HCT116 (cell line): ENCODE measurements around the gene CERS5. TPM values are rescaled to one million over a fixed set of nuclear protein-coding genes. Genes with fewer than 3 reads are reported as not detected.

Source experiments
- ATAC-seq: fragments of 200-7000 bp; cut with Tn5 transposase; 2 replicates; pipeline ENCODE4 v1.9.1; 2020; ENCODE audit warnings: mild to moderate bottlenecking, moderate library complexity
- BruUV-seq: library from RNA; stranded (reverse); fragments of 400-500 nt; replicated peaks from 2 replicates; lab custom pipeline; 2021; lab: Mats Ljungman, UMichigan
- CTCF ChIA-PET: fragments of 300-600 bp; sonication (Branson Sonifier 250); formaldehyde crosslinking; loops from one replicate; lab custom pipeline; 2021; ENCODE audit warnings: antibody characterized with exemption; lab: Charles Lee
- POLR2A ChIA-PET: fragments of 300-600, 350-600 bp; sonication (Branson Sonifier 250); formaldehyde crosslinking; loops from one replicate; lab custom pipeline; 2021; ENCODE audit warnings: antibody characterized with exemption; lab: Charles Lee
- RAD21 ChIA-PET, 2 experiments: fragments of 300-600 bp; sonication (Branson Sonifier 250); formaldehyde crosslinking; loops; one replicate each; lab custom pipeline; 2023; ENCODE audit warnings: low total read pairs in 2 of 2; ENCODE audit not compliant: uncharacterized antibody in 2 of 2, unreplicated experiment in 2 of 2, low non-redundant PET in 1 of 2; lab: Charles Lee
- DNase-seq: peaks from one replicate; pipeline ENCODE4 v3.0.0-alpha.2; 2010; ENCODE audit warnings: low read depth, low spot score
- H2AFZ ChIP-seq: fragments of 200-600 bp; shearing (Covaris generic), sonication (generic); 2 replicates; pipeline ENCODE4 v1.6.1; 2017; ENCODE audit warnings: low read depth, mixed run types, mixed read lengths, antibody characterized with exemption, low read length; ENCODE audit not compliant: poor library complexity, severe bottlenecking
- H3K27ac ChIP-seq: 2 replicates; pipeline ENCODE4 v1.5.1; 2012; ENCODE audit warnings: low read depth, low read length
- H3K27me3 ChIP-seq: fragments of 200-600 bp; sonication (generic); 2 replicates; pipeline ENCODE4 v1.6.1; 2016; ENCODE audit warnings: mixed run types, low read length, mixed read lengths; ENCODE audit not compliant: insufficient read depth
- H3K36me3 ChIP-seq, 2 experiments: fragments of 200-500 bp in 1 of 2; fragments of 200-600 bp in 1 of 2; sonication (Bioruptor generic) in 1 of 2; sonication (generic) in 1 of 2; 2 replicates each; pipeline versions ENCODE4 v1.5.1 to v1.6.1; 2014 to 2016; ENCODE audit warnings: low read length in 2 of 2, inconsistent platforms in 1 of 2, mixed read lengths in 1 of 2, mixed run types in 1 of 2; ENCODE audit not compliant: insufficient read depth in 2 of 2, control insufficient read depth in 1 of 2
- H3K4me1 ChIP-seq, 2 experiments: fragments of 200-600 bp in 1 of 2; sonication (generic) in 1 of 2; 2 replicates each; pipeline versions ENCODE4 v1.5.1 to v1.6.1; 2012 to 2017; ENCODE audit warnings: low read length in 2 of 2, inconsistent platforms in 1 of 2, mild to moderate bottlenecking in 1 of 2, mixed read lengths in 1 of 2, mixed run types in 1 of 2, moderate library complexity in 1 of 2; ENCODE audit not compliant: insufficient read depth in 2 of 2, control insufficient read depth in 1 of 2
- H3K4me2 ChIP-seq: fragments of 200-600 bp; sonication (generic); 2 replicates; pipeline ENCODE4 v1.6.1; 2017; ENCODE audit warnings: mixed run types, low read length, mixed read lengths
- H3K4me3 ChIP-seq, 2 experiments: fragments of 200-600 bp in 1 of 2; sonication (generic) in 1 of 2; replicated peaks in 1 of 2; 2 replicates each; pipeline ENCODE4 v1.5.1; 2011 to 2016; ENCODE audit warnings: low read length in 2 of 2, control low read depth in 1 of 2, low read depth in 1 of 2, mild to moderate bottlenecking in 1 of 2, mixed read lengths in 1 of 2, mixed run types in 1 of 2
- H3K79me2 ChIP-seq: fragments of 200-600 bp; sonication (generic); 2 replicates; pipeline ENCODE4 v1.6.1; 2017; ENCODE audit warnings: mild to moderate bottlenecking, mixed run types, low read length, moderate library complexity, mixed read lengths; ENCODE audit not compliant: insufficient read depth
- H3K9ac ChIP-seq: fragments of 200-600 bp; sonication (generic); 2 replicates; pipeline ENCODE4 v1.6.1; 2016; ENCODE audit warnings: low read length, mixed read lengths
- H3K9me2 ChIP-seq: fragments of 200-600 bp; sonication (generic), shearing (Covaris generic); 2 replicates; pipeline ENCODE4 v1.6.1; 2017; ENCODE audit warnings: mixed run types, mild to moderate bottlenecking, moderate library complexity; ENCODE audit not compliant: insufficient read depth
- H3K9me3 ChIP-seq, 2 experiments: fragments of 200-500 bp in 1 of 2; fragments of 200-600 bp in 1 of 2; sonication (Bioruptor generic) in 1 of 2; sonication (generic) in 1 of 2; 2 replicates each; pipeline ENCODE4 v1.6.1; 2014 to 2017; ENCODE audit warnings: low read length in 2 of 2, mixed read lengths in 2 of 2, inconsistent platforms in 1 of 2, low read depth in 1 of 2, mild to moderate bottlenecking in 1 of 2, mixed run types in 1 of 2, moderate library complexity in 1 of 2; ENCODE audit not compliant: control insufficient read depth in 1 of 2, insufficient read depth in 1 of 2
- H4K20me1 ChIP-seq: fragments of 200-600 bp; sonication (generic), shearing (Covaris generic); 2 replicates; pipeline ENCODE4 v1.6.1; 2017; ENCODE audit warnings: mixed run types, mild to moderate bottlenecking, moderate library complexity; ENCODE audit not compliant: insufficient read depth
- CEBPB ChIP-seq: IDR thresholded peaks from 2 replicates; pipeline ENCODE4 v1.6.1; 2012; ENCODE audit warnings: low read depth
- ELF1 ChIP-seq: IDR thresholded peaks from 2 replicates; pipeline ENCODE4 v1.6.1; 2012; ENCODE audit warnings: low read depth, borderline replicate concordance
- EZH2 ChIP-seq: fragments of 200-600 bp; sonication (generic); IDR thresholded peaks from 2 replicates; pipeline ENCODE4 v1.6.1; 2017; ENCODE audit warnings: antibody characterized with exemption, mixed run types
- EZH2phosphoT487 ChIP-seq: fragments of 200-600 bp; IDR thresholded peaks from 2 replicates; pipeline ENCODE4 v1.6.1; 2018; ENCODE audit warnings: antibody characterized with exemption, borderline replicate concordance
- FOSL1 ChIP-seq: IDR thresholded peaks from 2 replicates; pipeline ENCODE4 v1.6.1; 2012; ENCODE audit warnings: low read depth
- JUND ChIP-seq: IDR thresholded peaks from 2 replicates; pipeline ENCODE4 v1.6.1; 2012
- POLR2A ChIP-seq: IDR thresholded peaks from 2 replicates; pipeline ENCODE4 v1.7.0; 2011; ENCODE audit warnings: borderline replicate concordance; ENCODE audit not compliant: insufficient read depth, insufficient read length; ENCODE audit errors: extremely low read depth
- POLR2AphosphoS5 ChIP-seq: IDR thresholded peaks from 2 replicates; pipeline ENCODE4 v1.6.1; 2011; ENCODE audit warnings: mild to moderate bottlenecking, low read depth, low read length, moderate library complexity
- RAD21 ChIP-seq: IDR thresholded peaks from 2 replicates; pipeline ENCODE4 v1.6.1; 2012; ENCODE audit warnings: low read depth, mild to moderate bottlenecking
- SIN3A ChIP-seq: IDR thresholded peaks from 2 replicates; pipeline ENCODE4 v1.6.1; 2012; ENCODE audit warnings: low read depth
- SP1 ChIP-seq: IDR thresholded peaks from 2 replicates; pipeline ENCODE4 v1.6.1; 2012; ENCODE audit warnings: low read depth
- SRF ChIP-seq: IDR thresholded peaks from 2 replicates; pipeline ENCODE4 v1.6.1; 2012; ENCODE audit warnings: low read depth
- YY1 ChIP-seq: IDR thresholded peaks from 2 replicates; pipeline ENCODE4 v1.6.1; 2011; ENCODE audit warnings: low read length, low read depth, moderate library complexity, mild to moderate bottlenecking; ENCODE audit not compliant: insufficient replicate concordance; ENCODE audit errors: extremely low read depth
- ZFX ChIP-seq: fragments of 450-650 bp; IDR thresholded peaks from 2 replicates; pipeline ENCODE4 v1.6.1; 2017
- ZNF274 ChIP-seq: fragments of 200-500 bp; sonication (Bioruptor generic); IDR thresholded peaks from 2 replicates; pipeline ENCODE4 v1.6.1; 2014; ENCODE audit warnings: mild to moderate bottlenecking, low read depth, low read length, inconsistent platforms
- intact Hi-C: fragments of 100-400 bp; cut with micrococcal nuclease; formaldehyde crosslinking; loops from 2 replicates; pipeline ENCODE4 v1.10.0; 2022
- total RNA-seq: library from RNA; stranded (reverse); gene quantifications from one replicate; pipeline ENCODE4 v1.2.1, GENCODE V29; 2021; ENCODE audit not compliant: unreplicated experiment
- TF ChIP-seq, protein P1 (sequence below), 3 experiments: fragments of 200-600 bp in 1 of 3; sonication (generic) in 1 of 3; IDR thresholded peaks in 2 of 3; conservative IDR thresholded peaks in 1 of 3; 2 replicates each; pipeline ENCODE4 v1.5.1; 2012 to 2017; ENCODE audit warnings: low read depth in 2 of 3, low read length in 2 of 3, antibody characterized with exemption in 1 of 3, borderline replicate concordance in 1 of 3, control low read depth in 1 of 3, mild to moderate bottlenecking in 1 of 3, mixed read lengths in 1 of 3, mixed run types in 1 of 3, moderate library complexity in 1 of 3; ENCODE audit not compliant: insufficient read depth in 1 of 3
- TF ChIP-seq, protein P2 (sequence below): IDR thresholded peaks from 2 replicates; pipeline ENCODE4 v1.6.1; 2012
- TF ChIP-seq, protein P3 (sequence below): IDR thresholded peaks from 2 replicates; pipeline ENCODE4 v1.6.1; 2012; ENCODE audit warnings: low read depth

The CERS5 gene
- total RNA-seq, 1 experiment from 2014 or later: 33.4 TPM

DNA sequence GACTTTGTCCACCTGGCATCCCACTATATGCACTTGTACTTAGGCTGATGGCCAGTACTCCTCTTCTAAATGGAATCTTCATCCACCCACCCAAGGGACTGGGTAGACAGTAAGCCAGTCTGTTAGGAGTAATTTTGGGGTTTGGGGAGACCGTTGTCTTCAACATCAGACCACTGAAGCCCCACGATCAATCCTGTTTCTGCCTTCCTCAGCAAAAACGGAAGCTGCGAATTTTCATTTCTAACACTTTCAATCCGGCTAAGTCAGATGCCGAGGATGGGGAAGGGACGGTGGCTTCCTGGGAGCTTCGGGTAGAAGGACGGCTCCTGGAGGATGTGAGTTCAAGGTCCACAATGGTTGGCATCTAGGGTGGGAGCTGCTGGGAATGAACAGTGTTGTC, 80.0 kb downstream of the CERS5 start:
- Histone ChIP-seq H3K27ac (no peak overlapping the region), H3K9ac (no peak overlapping the region), H3K4me1 (peaks cover 5 to 21% of the 10 kb centered on the region in 2 experiments), H3K4me2 (no peak overlapping the region), H3K27me3 (no peaks in the 10 kb centered on the region), H4K20me1 (peaks cover 4% of the 10 kb centered on the region; the same call in 1 of the 2 replicates), H3K79me2 (peaks cover 15% of the 10 kb centered on the region), H2AFZ (no peak overlapping the region), H3K36me3 (peaks cover 35 to 51% of the 10 kb centered on the region in 2 experiments), H3K4me3 (no peak overlapping the region), H3K9me3 (no peaks in the 10 kb centered on the region), H3K9me2 (no peaks in the 10 kb centered on the region)
- no peak for DNase-seq
- RAD21 ChIA-PET: no interaction called here
- intact Hi-C loops: loop anchor here (5.0 to 10.0 kb wide), 2 partner anchors 225 to 318 kb away; partner anchors contain the start of gene LARP4
- no peak for ATAC-seq
- CTCF ChIA-PET: interaction anchor here (2.1 to 2.8 kb wide), 2 partner anchors 24 to 89 kb away, joined by 10 to 16 read pairs; partner anchors contain the start of gene COX14
- POLR2A ChIA-PET: interaction anchor here (0.9 kb wide), 1 partner anchor 80 kb away, joined by 3 read pairs; the partner anchor contains the start of gene CERS5
- no peak for TF ChIP-seq JUND
- TF ChIP-seq RAD21: no peak
- no peak for TF ChIP-seq ZFX
- TF ChIP-seq EZH2phosphoT487: no peak
- TF ChIP-seq SRF: no peak
- no peak for TF ChIP-seq EZH2
- TF ChIP-seq, protein P1, sequence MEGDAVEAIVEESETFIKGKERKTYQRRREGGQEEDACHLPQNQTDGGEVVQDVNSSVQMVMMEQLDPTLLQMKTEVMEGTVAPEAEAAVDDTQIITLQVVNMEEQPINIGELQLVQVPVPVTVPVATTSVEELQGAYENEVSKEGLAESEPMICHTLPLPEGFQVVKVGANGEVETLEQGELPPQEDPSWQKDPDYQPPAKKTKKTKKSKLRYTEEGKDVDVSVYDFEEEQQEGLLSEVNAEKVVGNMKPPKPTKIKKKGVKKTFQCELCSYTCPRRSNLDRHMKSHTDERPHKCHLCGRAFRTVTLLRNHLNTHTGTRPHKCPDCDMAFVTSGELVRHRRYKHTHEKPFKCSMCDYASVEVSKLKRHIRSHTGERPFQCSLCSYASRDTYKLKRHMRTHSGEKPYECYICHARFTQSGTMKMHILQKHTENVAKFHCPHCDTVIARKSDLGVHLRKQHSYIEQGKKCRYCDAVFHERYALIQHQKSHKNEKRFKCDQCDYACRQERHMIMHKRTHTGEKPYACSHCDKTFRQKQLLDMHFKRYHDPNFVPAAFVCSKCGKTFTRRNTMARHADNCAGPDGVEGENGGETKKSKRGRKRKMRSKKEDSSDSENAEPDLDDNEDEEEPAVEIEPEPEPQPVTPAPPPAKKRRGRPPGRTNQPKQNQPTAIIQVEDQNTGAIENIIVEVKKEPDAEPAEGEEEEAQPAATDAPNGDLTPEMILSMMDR (IDR thresholded peaks at IDR 0.05 in 2 of 3, conservative IDR thresholded peaks at IDR 0.05 in 1 of 3; ENCODE audit: borderline replicate concordance in 1 of 3, insufficient read depth in 1 of 3, low read depth in 2 of 3, low read length in 2 of 3): no peak
- no peak for TF ChIP-seq POLR2AphosphoS5
- TF ChIP-seq SIN3A: no peak
- no peak for TF ChIP-seq POLR2A
- TF ChIP-seq SP1: no peak
- no peak for TF ChIP-seq YY1
- TF ChIP-seq CEBPB: no peak
- TF ChIP-seq ZNF274: no peak
- no peak for TF ChIP-seq FOSL1
- TF ChIP-seq, protein P2, sequence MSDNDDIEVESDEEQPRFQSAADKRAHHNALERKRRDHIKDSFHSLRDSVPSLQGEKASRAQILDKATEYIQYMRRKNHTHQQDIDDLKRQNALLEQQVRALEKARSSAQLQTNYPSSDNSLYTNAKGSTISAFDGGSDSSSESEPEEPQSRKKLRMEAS: no peak
- no peak for TF ChIP-seq ELF1
- TF ChIP-seq, protein P3, sequence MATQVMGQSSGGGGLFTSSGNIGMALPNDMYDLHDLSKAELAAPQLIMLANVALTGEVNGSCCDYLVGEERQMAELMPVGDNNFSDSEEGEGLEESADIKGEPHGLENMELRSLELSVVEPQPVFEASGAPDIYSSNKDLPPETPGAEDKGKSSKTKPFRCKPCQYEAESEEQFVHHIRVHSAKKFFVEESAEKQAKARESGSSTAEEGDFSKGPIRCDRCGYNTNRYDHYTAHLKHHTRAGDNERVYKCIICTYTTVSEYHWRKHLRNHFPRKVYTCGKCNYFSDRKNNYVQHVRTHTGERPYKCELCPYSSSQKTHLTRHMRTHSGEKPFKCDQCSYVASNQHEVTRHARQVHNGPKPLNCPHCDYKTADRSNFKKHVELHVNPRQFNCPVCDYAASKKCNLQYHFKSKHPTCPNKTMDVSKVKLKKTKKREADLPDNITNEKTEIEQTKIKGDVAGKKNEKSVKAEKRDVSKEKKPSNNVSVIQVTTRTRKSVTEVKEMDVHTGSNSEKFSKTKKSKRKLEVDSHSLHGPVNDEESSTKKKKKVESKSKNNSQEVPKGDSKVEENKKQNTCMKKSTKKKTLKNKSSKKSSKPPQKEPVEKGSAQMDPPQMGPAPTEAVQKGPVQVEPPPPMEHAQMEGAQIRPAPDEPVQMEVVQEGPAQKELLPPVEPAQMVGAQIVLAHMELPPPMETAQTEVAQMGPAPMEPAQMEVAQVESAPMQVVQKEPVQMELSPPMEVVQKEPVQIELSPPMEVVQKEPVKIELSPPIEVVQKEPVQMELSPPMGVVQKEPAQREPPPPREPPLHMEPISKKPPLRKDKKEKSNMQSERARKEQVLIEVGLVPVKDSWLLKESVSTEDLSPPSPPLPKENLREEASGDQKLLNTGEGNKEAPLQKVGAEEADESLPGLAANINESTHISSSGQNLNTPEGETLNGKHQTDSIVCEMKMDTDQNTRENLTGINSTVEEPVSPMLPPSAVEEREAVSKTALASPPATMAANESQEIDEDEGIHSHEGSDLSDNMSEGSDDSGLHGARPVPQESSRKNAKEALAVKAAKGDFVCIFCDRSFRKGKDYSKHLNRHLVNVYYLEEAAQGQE: no peak
- no TSS peak for BruUV-seq
